HEK293 (cell line): ENCODE data around the gene BCL2.

Experiments used
- TCF7L2 ChIP-seq: IDR thresholded peaks from 2 replicates; pipeline ENCODE4 v1.6.1; 2011; ENCODE audit warnings: low read depth, mild to moderate bottlenecking, inconsistent platforms, low read length, moderate library complexity, borderline replicate concordance
- ZNF433 ChIP-seq: fragments of 450-650 bp; formaldehyde crosslinking; IDR thresholded peaks from 2 replicates; pipeline ENCODE4 v1.5.1; 2016; ENCODE audit warnings: missing biosample characterization, missing genetic modification characterization, low read depth
- TF ChIP-seq, protein P1 (sequence below): fragments of 450-650 bp; formaldehyde crosslinking; IDR thresholded peaks from 2 replicates; pipeline ENCODE4 v1.5.1; 2016; ENCODE audit warnings: missing biosample characterization, missing genetic modification characterization

- TF ChIP-seq TCF7L2, result no peak
- no peak for TF ChIP-seq ZNF433 (tag by site-specific recombination)
- TF ChIP-seq, protein P1, sequence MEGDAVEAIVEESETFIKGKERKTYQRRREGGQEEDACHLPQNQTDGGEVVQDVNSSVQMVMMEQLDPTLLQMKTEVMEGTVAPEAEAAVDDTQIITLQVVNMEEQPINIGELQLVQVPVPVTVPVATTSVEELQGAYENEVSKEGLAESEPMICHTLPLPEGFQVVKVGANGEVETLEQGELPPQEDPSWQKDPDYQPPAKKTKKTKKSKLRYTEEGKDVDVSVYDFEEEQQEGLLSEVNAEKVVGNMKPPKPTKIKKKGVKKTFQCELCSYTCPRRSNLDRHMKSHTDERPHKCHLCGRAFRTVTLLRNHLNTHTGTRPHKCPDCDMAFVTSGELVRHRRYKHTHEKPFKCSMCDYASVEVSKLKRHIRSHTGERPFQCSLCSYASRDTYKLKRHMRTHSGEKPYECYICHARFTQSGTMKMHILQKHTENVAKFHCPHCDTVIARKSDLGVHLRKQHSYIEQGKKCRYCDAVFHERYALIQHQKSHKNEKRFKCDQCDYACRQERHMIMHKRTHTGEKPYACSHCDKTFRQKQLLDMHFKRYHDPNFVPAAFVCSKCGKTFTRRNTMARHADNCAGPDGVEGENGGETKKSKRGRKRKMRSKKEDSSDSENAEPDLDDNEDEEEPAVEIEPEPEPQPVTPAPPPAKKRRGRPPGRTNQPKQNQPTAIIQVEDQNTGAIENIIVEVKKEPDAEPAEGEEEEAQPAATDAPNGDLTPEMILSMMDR, result no peak
Measured at GRCh38 chr18:63198098-63198760, 121.3 kb downstream of the BCL2 start.
